ENCODE measurements around the gene PIF1.

GRCh38 chr15:64854526-64854925, 29.1 kb upstream of the PIF1 start:
- TF ChIP-seq POLR2AphosphoS5 (IDR thresholded peaks at IDR 0.05; ENCODE audit: insufficient read depth in 1 of 2, low read depth in 1 of 2) (no peak), CTCF (IDR thresholded peaks at IDR 0.05) (no peak), POLR2A (IDR thresholded peaks at IDR 0.05) (no peak)

Measured in vagina (tissue), 2 donors.